Peyer's patch (tissue), 4 donors: ENCODE results near the gene POR.

Source experiments
- CTCF ChIP-seq, 6 experiments: fragments of 450-650 bp in 4 of 6; fragments of 200-600 bp in 2 of 6; sonication (generic) in 1 of 6; IDR thresholded peaks; one replicate each; pipeline ENCODE4 v1.5.1; 2017 to 2019; ENCODE audit warnings: antibody characterized with exemption in 6 of 6, mild to moderate bottlenecking in 3 of 6, moderate library complexity in 1 of 6
- POLR2A ChIP-seq, 2 donors: fragments of 450-650 bp; IDR thresholded peaks; one replicate each; pipeline ENCODE4 v1.5.1; 2017; ENCODE audit warnings: antibody characterized with exemption in 2 of 2, mild to moderate bottlenecking in 2 of 2, moderate library complexity in 2 of 2

- TF ChIP-seq POLR2A (IDR thresholded peaks at IDR 0.05) (no peak), CTCF (IDR thresholded peaks at IDR 0.05) (no peak)
Measured at GRCh38 chr7:75985518-75986146, 70.7 kb downstream of the POR start.
